Cardiac muscle cell (in vitro differentiated cells and primary cell): Measurements from ENCODE around the gene ALPK3. TPM values are rescaled to one million over a fixed set of nuclear protein-coding genes. Genes with fewer than 3 reads are reported as not detected.
A peak's percentile ranks its signal among the peaks of the same experiment; 100 is the strongest.
"Not testable (repeated sequence)": the region's sequence is repeated elsewhere in the genome, so short reads cannot be mapped to it uniquely, and the experiment has no call there.

Source experiments
- DNase-seq, 2 donors: peaks; one replicate each; pipeline versions ENCODE4 v3.0.0 to v3.0.0-alpha.2; 2010 to 2017; ENCODE audit warnings: low read depth in 1 of 2, low spot score in 1 of 2
- H3K27ac ChIP-seq: fragments of 200-600 bp; sonication (generic); 2 replicates; pipeline ENCODE4 v1.5.1; 2016
- H3K27me3 ChIP-seq: fragments of 200-600 bp; sonication (generic); 2 replicates; pipeline ENCODE4 v1.6.0; 2016; ENCODE audit warnings: control low read depth
- H3K36me3 ChIP-seq: fragments of 200-600 bp; sonication (generic); 2 replicates; pipeline ENCODE4 v1.5.1; 2016; ENCODE audit warnings: control low read depth
- H3K4me1 ChIP-seq: fragments of 200-600 bp; sonication (generic); 2 replicates; pipeline ENCODE4 v1.8.1; 2017; ENCODE audit warnings: low read depth, mild to moderate bottlenecking, mixed run types
- H3K4me3 ChIP-seq: fragments of 200-600 bp; sonication (generic); 2 replicates; pipeline ENCODE4 v1.5.1; 2016; ENCODE audit warnings: mild to moderate bottlenecking
- H3K9me3 ChIP-seq: fragments of 200-600 bp; sonication (generic); 2 replicates; pipeline ENCODE4 v1.5.1; 2017; ENCODE audit warnings: low read depth, mild to moderate bottlenecking, control low read depth
- CTCF ChIP-seq: IDR thresholded peaks from 2 replicates; pipeline ENCODE4 v1.5.1; 2012; ENCODE audit warnings: low read depth, mild to moderate bottlenecking, low read length
- polyA plus RNA-seq: library from polyadenylated mRNA; unstranded; fragments of >200 nt; fragmentation: Nextera tagmentation; extraction: Ambion mirVana; gene quantifications from 2 replicates; pipeline ENCODE4 v1.2.1, GENCODE V29; 2016
- total RNA-seq: library from RNA; depleted of rRNA; stranded (reverse); fragments of >200 nt; gene quantifications from 2 replicates; pipeline ENCODE4 v1.2.3, GENCODE V29; 2016

Gene ALPK3
- total and polyA plus RNA-seq, 2 experiments from 2014 or later, result 16.6 to 52.1 TPM

GRCh38 chr15:84874981-84875699, 58.0 kb downstream of the ALPK3 start:
- Histone ChIP-seq H3K4me1 (peaks cover 16% of the 10 kb centered on the region), H3K4me3 (no peak overlapping the region), H3K27ac (peak overlapping the region; percentile 65), H3K9me3 (no peaks in the 10 kb centered on the region), H3K36me3 (no peaks in the 10 kb centered on the region), H3K27me3 (no peaks in the 10 kb centered on the region)
- TF ChIP-seq CTCF, result no peak
- peak in 1 of 2 donors; percentile 50 for DNase-seq

GRCh38 chr15:84876269-84876668, 59.1 kb downstream of the ALPK3 start:
- TF ChIP-seq CTCF, result no peak
- DNase-seq, result no peak
- Histone ChIP-seq H3K9me3 (no peaks in the 10 kb centered on the region), H3K36me3 (no peaks in the 10 kb centered on the region), H3K4me1 (peaks cover 16% of the 10 kb centered on the region), H3K27me3 (no peaks in the 10 kb centered on the region), H3K27ac (no peak overlapping the region), H3K4me3 (no peak overlapping the region)

GRCh38 chr15:84877701-84878100, 60.5 kb downstream of the ALPK3 start:
- not testable (repeated sequence) for H3K4me3 ChIP-seq, DNase-seq, H3K9me3 ChIP-seq, H3K27me3 ChIP-seq, H3K36me3 ChIP-seq
- peaks cover 16% of the 10 kb centered on the region for H3K4me1 ChIP-seq
- H3K27ac ChIP-seq, result peak overlapping the region; percentile 21

- peak; percentile 81 for TF ChIP-seq CTCF
- peaks cover 11% of the 10 kb centered on the region for H3K4me1 ChIP-seq
- peak; percentile 66 to 70 for DNase-seq
Measured at GRCh38 chr15:84878504-84878903, 61.3 kb downstream of the ALPK3 start.

GRCh38 chr15:84879088-84879780, 62.1 kb downstream of the ALPK3 start:
- Histone ChIP-seq H3K27me3 (no peaks in the 10 kb centered on the region), H3K4me1 (peaks cover 11% of the 10 kb centered on the region), H3K36me3 (no peaks in the 10 kb centered on the region), H3K27ac (no peak overlapping the region), H3K9me3 (no peaks in the 10 kb centered on the region), H3K4me3 (no peak overlapping the region)
- no peak for TF ChIP-seq CTCF
- DNase-seq, result no peak

More at GRCh38 chr15:84878504-84878903, 61.3 kb downstream of the ALPK3 start:
- H3K27me3 ChIP-seq, result no peaks in the 10 kb centered on the region
- H3K9me3 ChIP-seq, result no peaks in the 10 kb centered on the region
- H3K4me3 ChIP-seq, result no peak overlapping the region
- no peak overlapping the region for H3K27ac ChIP-seq
- H3K36me3 ChIP-seq, result no peaks in the 10 kb centered on the region

GRCh38 chr15:84880007-84880406, 62.9 kb downstream of the ALPK3 start:
- Histone ChIP-seq H3K9me3 (no peaks in the 10 kb centered on the region), H3K36me3 (no peaks in the 10 kb centered on the region), H3K27me3 (no peaks in the 10 kb centered on the region), H3K4me1 (peaks cover 9% of the 10 kb centered on the region), H3K4me3 (no peak overlapping the region), H3K27ac (no peak overlapping the region)
- TF ChIP-seq CTCF, result no peak
- DNase-seq, result no peak
